Upper lobe of right lung (tissue), 1 donor: ENCODE measurements around the gene HIVEP3. TPM values are rescaled to one million over a fixed set of nuclear protein-coding genes. Genes with fewer than 3 reads are reported as not detected.

ENCODE experiments used
- ATAC-seq: fragments of 200-7000 bp; cut with Tn5 transposase; one replicate; pipeline ENCODE4 v1.9.1; 2020; ENCODE audit warnings: mild to moderate bottlenecking, moderate library complexity
- DNase-seq: peaks from one replicate; pipeline ENCODE4 v3.0.0-alpha.2; 2020
- H3K27ac ChIP-seq: fragments of 200-600 bp; one replicate; pipeline ENCODE4 v1.8.0; 2022
- H3K27me3 ChIP-seq: fragments of 200-600 bp; one replicate; pipeline ENCODE4 v1.8.0; 2022; ENCODE audit warnings: mild to moderate bottlenecking
- H3K36me3 ChIP-seq: fragments of 200-600 bp; one replicate; pipeline ENCODE4 v1.8.0; 2022
- H3K4me1 ChIP-seq: fragments of 200-600 bp; one replicate; pipeline ENCODE4 v1.8.0; 2022
- H3K4me3 ChIP-seq: fragments of 200-600 bp; one replicate; pipeline ENCODE4 v1.8.0; 2022; ENCODE audit warnings: mild to moderate bottlenecking
- H3K9me3 ChIP-seq: fragments of 200-600 bp; one replicate; pipeline ENCODE4 v1.8.0; 2022
- intact Hi-C: fragments of 100-400 bp; cut with DNase I; formaldehyde crosslinking; loops from one replicate; pipeline ENCODE4 v1.11.0; 2022
- total RNA-seq: library from RNA; stranded (reverse); fragmentation: NEBNext Ultra II Directional; extraction: Animal tissue kit (Norgen Biotek cat#: 25700); gene quantifications from one replicate; pipeline ENCODE4 v1.2.1, GENCODE V29; 2021
- TF ChIP-seq, protein P1 (sequence below): fragments of 200-600 bp; IDR thresholded peaks from one replicate; pipeline ENCODE4 v1.8.0; 2022; ENCODE audit warnings: antibody characterized with exemption
- donor health status: DM: no; HTN: yes; CAD: no; lungs with severe emphysema.

HIVEP3 gene
- total RNA-seq, 1 donor from 2014 or later = 16.6 TPM

DNA sequence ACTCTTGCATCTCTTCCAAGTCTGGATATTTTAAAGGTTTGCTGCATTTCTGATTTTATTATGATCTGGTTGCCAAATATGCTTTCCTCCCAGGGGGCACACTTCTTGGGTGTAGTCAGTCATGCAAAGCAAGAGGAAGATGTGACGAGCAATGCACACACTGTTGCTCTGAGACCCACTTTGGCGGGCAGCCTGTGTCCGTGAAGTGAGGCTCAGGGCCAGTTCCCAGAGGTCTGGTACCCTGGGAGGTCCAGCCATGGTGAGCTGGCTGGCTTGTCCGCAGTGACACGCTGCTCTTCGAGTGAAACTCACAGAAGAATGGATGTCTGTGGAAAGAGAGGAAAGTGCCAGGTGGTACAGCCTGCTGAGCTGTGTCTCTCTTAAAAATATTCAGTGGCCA lies 381.5 kb downstream of the HIVEP3 start:
- Histone ChIP-seq H3K27me3 (no peaks in the 10 kb centered on the region), H3K4me3 (no peak overlapping the region), H3K4me1 (peaks cover 13% of the 10 kb centered on the region), H3K27ac (no peak overlapping the region), H3K36me3 (no peaks in the 10 kb centered on the region), H3K9me3 (no peaks in the 10 kb centered on the region)
- intact Hi-C loops = no loop called here
- ATAC-seq (no peak), DNase-seq (peak; percentile 51)
- TF ChIP-seq, protein P1, sequence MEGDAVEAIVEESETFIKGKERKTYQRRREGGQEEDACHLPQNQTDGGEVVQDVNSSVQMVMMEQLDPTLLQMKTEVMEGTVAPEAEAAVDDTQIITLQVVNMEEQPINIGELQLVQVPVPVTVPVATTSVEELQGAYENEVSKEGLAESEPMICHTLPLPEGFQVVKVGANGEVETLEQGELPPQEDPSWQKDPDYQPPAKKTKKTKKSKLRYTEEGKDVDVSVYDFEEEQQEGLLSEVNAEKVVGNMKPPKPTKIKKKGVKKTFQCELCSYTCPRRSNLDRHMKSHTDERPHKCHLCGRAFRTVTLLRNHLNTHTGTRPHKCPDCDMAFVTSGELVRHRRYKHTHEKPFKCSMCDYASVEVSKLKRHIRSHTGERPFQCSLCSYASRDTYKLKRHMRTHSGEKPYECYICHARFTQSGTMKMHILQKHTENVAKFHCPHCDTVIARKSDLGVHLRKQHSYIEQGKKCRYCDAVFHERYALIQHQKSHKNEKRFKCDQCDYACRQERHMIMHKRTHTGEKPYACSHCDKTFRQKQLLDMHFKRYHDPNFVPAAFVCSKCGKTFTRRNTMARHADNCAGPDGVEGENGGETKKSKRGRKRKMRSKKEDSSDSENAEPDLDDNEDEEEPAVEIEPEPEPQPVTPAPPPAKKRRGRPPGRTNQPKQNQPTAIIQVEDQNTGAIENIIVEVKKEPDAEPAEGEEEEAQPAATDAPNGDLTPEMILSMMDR = no peak

DNA sequence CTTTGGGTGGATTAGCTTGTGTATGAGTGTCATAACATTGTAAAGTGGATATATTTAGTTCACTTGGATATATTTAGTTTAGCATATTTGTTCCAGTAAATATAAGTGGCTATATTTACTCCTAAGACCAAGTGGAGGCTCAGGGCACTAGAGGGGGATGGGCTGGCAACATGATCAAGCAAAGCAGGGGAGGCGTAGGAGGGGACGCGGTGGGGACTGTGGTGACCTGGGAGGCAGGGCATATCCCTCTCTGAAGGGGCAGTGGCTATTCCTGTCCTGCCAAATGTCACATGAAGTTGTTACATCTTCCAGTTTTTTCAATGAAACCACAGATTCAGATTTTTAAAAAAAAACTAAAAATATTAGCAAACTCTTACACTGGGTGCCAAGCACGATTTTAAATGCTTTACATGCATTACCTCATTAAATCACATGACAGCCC lies 382.3 kb downstream of the HIVEP3 start:
- Histone ChIP-seq H3K4me1 (peaks cover 13% of the 10 kb centered on the region), H3K4me3 (no peak overlapping the region), H3K36me3 (no peaks in the 10 kb centered on the region), H3K27ac (no peak overlapping the region), H3K9me3 (no peaks in the 10 kb centered on the region), H3K27me3 (no peaks in the 10 kb centered on the region)
- ATAC-seq = no peak
- DNase-seq = peak; percentile 48
- intact Hi-C loops = no loop called here
- TF ChIP-seq, protein P1 = no peak

DNA sequence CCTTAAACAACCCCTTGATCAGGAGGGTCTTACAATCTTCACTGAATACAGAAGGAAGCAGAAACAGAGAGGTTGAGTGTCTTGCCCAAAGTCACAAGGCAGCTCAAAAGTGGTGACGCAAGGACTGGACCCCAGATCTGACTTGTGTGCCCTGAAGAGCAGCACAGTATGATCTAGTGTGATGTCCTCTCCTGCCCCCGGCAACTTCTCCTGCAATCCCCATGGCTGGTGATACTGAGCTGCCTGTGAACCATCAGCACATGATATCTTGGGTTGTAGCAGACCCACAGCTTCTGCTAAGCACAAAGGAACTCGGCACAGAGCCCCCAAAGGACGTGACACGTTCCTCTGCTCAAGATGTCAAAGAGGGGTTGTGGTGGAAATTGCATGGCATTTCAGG lies 383.0 kb downstream of the HIVEP3 start:
- TF ChIP-seq, protein P1 = no peak
- intact Hi-C loops = no loop called here

DNA sequence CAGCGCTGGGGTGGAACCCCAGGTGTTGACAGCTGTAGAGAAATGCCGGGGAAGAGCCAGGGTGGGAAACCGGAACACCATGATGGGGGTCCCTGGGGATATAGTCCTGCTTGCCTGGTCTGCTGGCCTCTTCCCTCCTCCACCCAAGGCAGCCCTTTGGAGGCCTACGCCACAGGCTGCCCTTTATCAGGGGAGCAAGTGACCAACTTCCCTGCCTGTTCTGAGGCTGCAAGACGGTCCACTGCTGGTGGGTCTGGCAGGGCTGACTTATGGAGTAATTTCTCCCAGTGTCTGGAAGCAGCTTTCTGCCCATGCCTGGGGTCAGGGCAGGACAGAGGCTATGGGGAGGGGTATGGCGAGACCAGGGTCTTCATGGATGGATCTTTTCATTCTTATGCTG lies 383.4 kb downstream of the HIVEP3 start:
- TF ChIP-seq, protein P1 = no peak
- H3K36me3 ChIP-seq = no peaks in the 10 kb centered on the region
- peaks cover 13% of the 10 kb centered on the region for H3K4me1 ChIP-seq
- H3K27ac ChIP-seq = no peak overlapping the region
- no peak for ATAC-seq
- no peaks in the 10 kb centered on the region for H3K27me3 ChIP-seq
- peak; percentile 54 for DNase-seq
- no peaks in the 10 kb centered on the region for H3K9me3 ChIP-seq
- intact Hi-C loops = no loop called here
- H3K4me3 ChIP-seq = no peak overlapping the region

More for the DNA sequence above, 383.0 kb downstream of the HIVEP3 start:
- no peaks in the 10 kb centered on the region for H3K9me3 ChIP-seq
- H3K4me1 ChIP-seq = peaks cover 13% of the 10 kb centered on the region
- H3K27ac ChIP-seq = no peak overlapping the region
- no peaks in the 10 kb centered on the region for H3K36me3 ChIP-seq
- ATAC-seq (no peak), DNase-seq (peak; percentile 32)
- H3K27me3 ChIP-seq = no peaks in the 10 kb centered on the region
- no peak overlapping the region for H3K4me3 ChIP-seq

DNA sequence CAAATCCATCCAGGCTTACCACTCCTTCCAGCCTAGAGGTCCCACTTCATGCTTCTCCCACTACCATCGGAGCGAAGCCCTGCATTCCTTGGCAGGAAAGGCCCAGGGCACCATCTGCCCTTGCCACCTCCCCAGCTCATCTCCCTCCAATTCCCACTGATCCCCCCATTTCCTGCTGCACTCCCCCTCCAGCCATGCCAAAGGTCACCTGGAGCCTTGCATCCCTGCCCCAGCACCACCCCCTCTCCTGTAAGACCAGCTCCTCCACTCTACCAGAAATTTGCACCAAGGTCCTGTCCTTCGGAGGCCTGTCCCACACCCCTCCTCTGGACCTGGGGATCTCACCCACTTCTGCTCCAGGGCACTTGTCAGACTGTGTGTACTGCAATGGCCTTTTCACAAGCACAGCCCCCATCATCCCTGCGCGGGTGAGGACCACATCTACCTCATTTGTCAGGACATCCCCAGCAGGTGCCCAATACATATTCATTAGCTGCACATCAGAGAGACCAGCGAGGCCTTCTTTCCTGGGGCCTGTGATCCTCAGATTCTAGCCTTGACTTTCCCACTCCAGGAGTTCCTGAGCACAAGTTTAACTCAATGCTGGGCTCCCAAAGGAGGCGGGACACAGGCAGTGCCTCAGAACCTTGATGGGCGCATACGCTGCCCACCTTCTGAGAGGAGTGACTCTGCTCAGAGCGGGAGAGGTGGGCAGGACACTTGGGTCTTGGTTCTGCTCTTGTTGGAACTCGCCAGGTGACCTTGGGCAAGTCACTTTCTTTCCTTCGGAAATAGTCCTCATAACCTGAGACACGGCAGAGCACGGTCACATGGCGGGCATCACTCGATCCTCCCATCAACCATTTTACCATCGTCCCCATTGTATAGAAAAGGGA lies 384.3 kb downstream of the HIVEP3 start:
- H3K4me3 ChIP-seq = no peak overlapping the region
- DNase-seq (peak; percentile 25), ATAC-seq (no peak)
- H3K9me3 ChIP-seq = no peaks in the 10 kb centered on the region
- TF ChIP-seq, protein P1 = no peak
- intact Hi-C loops = no loop called here
- H3K4me1 ChIP-seq = peaks cover 13% of the 10 kb centered on the region
- H3K27me3 ChIP-seq = no peaks in the 10 kb centered on the region
- no peaks in the 10 kb centered on the region for H3K36me3 ChIP-seq
- H3K27ac ChIP-seq = no peak overlapping the region
